Muscle layer of colon (tissue), 2 donors: ENCODE results near the gene RNF207.

Experiments used
- H3K27ac ChIP-seq: one replicate; pipeline ENCODE4 v1.7.0; 2013; ENCODE audit warnings: low read depth, mild to moderate bottlenecking, low read length, moderate library complexity
- H3K27me3 ChIP-seq, 2 donors: one replicate each; pipeline ENCODE4 v1.7.0; 2013; ENCODE audit warnings: low read length in 2 of 2, mild to moderate bottlenecking in 2 of 2; ENCODE audit not compliant: insufficient read depth in 2 of 2, control insufficient read depth in 1 of 2
- H3K36me3 ChIP-seq: one replicate; pipeline ENCODE4 v1.7.0; 2013; ENCODE audit warnings: mild to moderate bottlenecking, low read length; ENCODE audit not compliant: insufficient read depth
- H3K4me1 ChIP-seq: one replicate; pipeline ENCODE4 v1.7.0; 2013; ENCODE audit warnings: mild to moderate bottlenecking, low read length; ENCODE audit not compliant: insufficient read depth
- H3K4me3 ChIP-seq, 2 donors: one replicate each; pipeline ENCODE4 v1.7.0; 2013; ENCODE audit warnings: low read length in 2 of 2, low read depth in 1 of 2, mild to moderate bottlenecking in 1 of 2, moderate library complexity in 1 of 2
- H3K9ac ChIP-seq: one replicate; pipeline ENCODE4 v1.7.0; 2013; ENCODE audit warnings: low read length
- H3K9me3 ChIP-seq: one replicate; pipeline ENCODE4 v1.7.0; 2013; ENCODE audit warnings: mild to moderate bottlenecking, low read length
- donor health status: abdominal sarcoma.
- donor health status: Adenocarcinoma of cecum.

RNF207 gene

GRCh38 chr1:6269296-6269695, 63.4 kb downstream of the RNF207 start:
- H3K9ac ChIP-seq: no peak overlapping the region
- no peaks in the 10 kb centered on the region for H3K9me3 ChIP-seq
- H3K27ac ChIP-seq: peak overlapping the region; percentile 2
- H3K36me3 ChIP-seq: no peaks in the 10 kb centered on the region
- H3K4me3 ChIP-seq: no peak overlapping the region
- peaks cover 18% of the 10 kb centered on the region for H3K4me1 ChIP-seq
- H3K27me3 ChIP-seq: no peaks in the 10 kb centered on the region

GRCh38 chr1:6269720-6270400, 63.9 kb downstream of the RNF207 start:
- Histone ChIP-seq H3K4me1 (peaks cover 18% of the 10 kb centered on the region), H3K27me3 (no peaks in the 10 kb centered on the region), H3K9ac (no peak overlapping the region), H3K4me3 (no peak overlapping the region), H3K27ac (no peak overlapping the region), H3K36me3 (no peaks in the 10 kb centered on the region), H3K9me3 (no peaks in the 10 kb centered on the region)

GRCh38 chr1:6270401-6270800, 64.5 kb downstream of the RNF207 start:
- H3K27me3 ChIP-seq: no peaks in the 10 kb centered on the region
- no peak overlapping the region for H3K9ac ChIP-seq
- no peaks in the 10 kb centered on the region for H3K36me3 ChIP-seq
- no peak overlapping the region for H3K27ac ChIP-seq
- no peak overlapping the region for H3K4me3 ChIP-seq
- H3K9me3 ChIP-seq: no peaks in the 10 kb centered on the region
- peaks cover 18% of the 10 kb centered on the region for H3K4me1 ChIP-seq
